ENCODE results near the gene TUBGCP4.

GRCh38 chr15:43370310-43370974 is 459 bp upstream of the TUBGCP4 start:
- TF ChIP-seq CTCF (IDR thresholded peaks at IDR 0.05) (no peak), POLR2A (IDR thresholded peaks at IDR 0.05) (no peak)

Measured in heart left ventricle (tissue), 13 donors.